Ascending aorta (tissue), 2 donors: Measurements from ENCODE around the gene AANAT. TPM values are rescaled to one million over a fixed set of nuclear protein-coding genes. Genes with fewer than 3 reads are reported as not detected.

ENCODE experiments used
- DNase-seq, 2 donors: peaks; one replicate each; pipeline ENCODE4 v3.0.0-alpha.2; 2019; ENCODE audit warnings: low spot score in 2 of 2
- H3K27ac ChIP-seq, 2 donors: fragments of 200-600 bp; sonication (generic); one replicate each; pipeline ENCODE4 v1.5.1; 2016 to 2017; ENCODE audit warnings: mild to moderate bottlenecking in 1 of 2
- H3K27me3 ChIP-seq: fragments of 200-600 bp; sonication (generic); one replicate; pipeline ENCODE4 v1.5.1; 2017
- H3K36me3 ChIP-seq, 2 donors: fragments of 200-600 bp; sonication (generic); one replicate each; pipeline ENCODE4 v1.5.1; 2016
- H3K4me1 ChIP-seq, 2 donors: fragments of 200-600 bp; sonication (generic); one replicate each; pipeline ENCODE4 v1.5.1; 2016 to 2017; ENCODE audit warnings: mild to moderate bottlenecking in 1 of 2
- H3K4me3 ChIP-seq, 2 donors: fragments of 200-600 bp; sonication (generic); one replicate each; pipeline ENCODE4 v1.5.1; 2016 to 2017; ENCODE audit warnings: mild to moderate bottlenecking in 1 of 2
- H3K9me3 ChIP-seq, 2 donors: fragments of 200-600 bp; sonication (generic); one replicate each; pipeline ENCODE4 v1.5.1; 2016
- intact Hi-C: fragments of 100-400 bp; cut with DNase I; formaldehyde crosslinking; loops from one replicate; pipeline ENCODE4 v1.15.1; 2023
- total RNA-seq: library from RNA; depleted of rRNA; stranded (reverse); fragments of >200 nt; gene quantifications from one replicate; pipeline ENCODE4 v1.1.0, GENCODE V29; 2016
- TF ChIP-seq, protein P1 (sequence below), 3 experiments: fragments of 200-600 bp in 2 of 3; fragments of 450-650 bp in 1 of 3; sonication (generic) in 2 of 3; IDR thresholded peaks; one replicate each; pipeline ENCODE4 v1.5.1; 2016 to 2019; ENCODE audit warnings: antibody characterized with exemption in 3 of 3, mild to moderate bottlenecking in 1 of 3, moderate library complexity in 1 of 3

AANAT gene
- total RNA-seq, 1 donor from 2014 or later, result not detected

DNA sequence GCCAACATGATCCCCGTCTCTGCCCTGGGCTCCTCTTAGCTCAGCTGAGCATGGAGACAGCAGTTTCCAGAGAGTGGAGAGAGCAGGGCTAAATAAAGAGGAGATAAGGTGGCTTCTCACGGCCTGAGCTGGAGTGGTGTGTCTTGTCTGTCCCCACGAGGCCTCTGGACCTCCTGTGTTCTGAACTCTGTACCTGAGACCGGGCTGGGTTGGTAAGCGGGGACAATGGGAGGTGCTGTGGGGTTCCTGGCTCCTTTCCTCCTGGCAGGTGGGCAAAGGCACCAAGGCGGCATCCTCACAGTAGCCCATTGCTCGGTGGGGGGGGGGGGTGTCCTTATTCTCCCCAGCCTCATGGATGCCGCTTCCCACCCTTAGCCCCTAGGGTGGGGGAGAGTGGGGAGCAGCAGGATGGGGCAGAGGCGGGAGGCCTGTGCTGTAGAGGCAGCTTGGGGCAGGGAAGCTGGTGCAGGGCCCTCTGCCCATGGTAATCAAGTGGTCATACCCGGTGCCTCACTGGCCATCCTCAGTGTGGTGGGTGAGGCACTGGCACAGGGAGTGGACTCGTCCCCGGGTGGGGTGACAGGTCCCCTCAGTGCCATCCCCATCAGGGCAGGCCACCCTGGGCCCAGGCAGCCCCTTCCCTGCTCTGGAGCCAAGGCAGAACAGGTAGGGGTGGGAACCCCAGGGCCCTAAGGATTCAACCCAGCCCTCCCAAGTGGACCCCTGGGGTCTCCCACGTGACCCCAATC lies 2.8 kb downstream of the AANAT start:
- peaks cover 11 to 18% of the 10 kb centered on the region in 2 donors for H3K36me3 ChIP-seq
- H3K9me3 ChIP-seq, result no peaks in the 10 kb centered on the region
- TF ChIP-seq, protein P1, sequence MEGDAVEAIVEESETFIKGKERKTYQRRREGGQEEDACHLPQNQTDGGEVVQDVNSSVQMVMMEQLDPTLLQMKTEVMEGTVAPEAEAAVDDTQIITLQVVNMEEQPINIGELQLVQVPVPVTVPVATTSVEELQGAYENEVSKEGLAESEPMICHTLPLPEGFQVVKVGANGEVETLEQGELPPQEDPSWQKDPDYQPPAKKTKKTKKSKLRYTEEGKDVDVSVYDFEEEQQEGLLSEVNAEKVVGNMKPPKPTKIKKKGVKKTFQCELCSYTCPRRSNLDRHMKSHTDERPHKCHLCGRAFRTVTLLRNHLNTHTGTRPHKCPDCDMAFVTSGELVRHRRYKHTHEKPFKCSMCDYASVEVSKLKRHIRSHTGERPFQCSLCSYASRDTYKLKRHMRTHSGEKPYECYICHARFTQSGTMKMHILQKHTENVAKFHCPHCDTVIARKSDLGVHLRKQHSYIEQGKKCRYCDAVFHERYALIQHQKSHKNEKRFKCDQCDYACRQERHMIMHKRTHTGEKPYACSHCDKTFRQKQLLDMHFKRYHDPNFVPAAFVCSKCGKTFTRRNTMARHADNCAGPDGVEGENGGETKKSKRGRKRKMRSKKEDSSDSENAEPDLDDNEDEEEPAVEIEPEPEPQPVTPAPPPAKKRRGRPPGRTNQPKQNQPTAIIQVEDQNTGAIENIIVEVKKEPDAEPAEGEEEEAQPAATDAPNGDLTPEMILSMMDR (IDR thresholded peaks at IDR 0.05), result no peak
- no peak overlapping the region for H3K27ac ChIP-seq
- intact Hi-C loops, result no loop called here
- peaks cover 0 to 2% of the 10 kb centered on the region in 2 donors for H3K4me1 ChIP-seq
- DNase-seq, result no peak
- H3K27me3 ChIP-seq, result no peaks in the 10 kb centered on the region
- H3K4me3 ChIP-seq, result no peak overlapping the region

DNA sequence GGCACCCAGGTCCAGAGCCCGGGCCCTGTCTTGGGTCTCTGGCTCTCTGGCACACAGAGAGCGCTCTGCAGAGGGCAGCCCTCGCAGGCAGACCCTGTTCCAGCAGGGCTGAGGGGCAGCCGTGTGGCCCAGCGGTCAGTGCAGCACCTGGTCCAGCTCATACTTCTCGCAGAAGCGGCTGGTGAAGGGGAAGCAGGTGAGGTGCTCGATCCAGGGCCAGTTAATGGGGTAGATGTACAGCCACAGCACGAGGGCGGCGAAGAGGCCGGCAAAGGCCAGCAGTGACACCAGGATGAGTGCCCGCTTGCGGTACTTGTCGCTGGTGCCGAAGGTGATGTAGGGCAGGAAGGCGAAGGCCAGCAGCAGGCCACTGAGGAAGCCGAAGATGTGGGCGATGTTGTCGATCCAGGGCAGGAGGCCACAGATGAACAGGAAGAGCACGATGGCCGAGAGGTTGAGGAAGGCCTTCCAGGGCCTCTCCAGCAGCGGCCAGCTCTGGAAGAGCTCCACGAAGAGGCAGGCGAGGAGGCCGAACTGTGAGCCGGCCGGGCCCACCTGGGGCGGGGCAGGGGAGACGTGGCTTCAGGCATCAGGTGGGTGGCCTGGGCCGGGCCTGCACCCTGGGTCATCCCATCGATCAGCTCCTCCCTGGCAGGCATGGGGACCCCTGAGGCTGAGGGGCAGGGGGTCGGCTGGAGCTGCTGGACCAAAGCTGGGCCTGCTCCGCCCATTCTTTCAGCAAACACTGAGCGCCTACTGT lies 4.3 kb downstream of the AANAT start:
- Histone ChIP-seq H3K27me3 (no peaks in the 10 kb centered on the region), H3K27ac (no peak overlapping the region), H3K9me3 (no peaks in the 10 kb centered on the region), H3K4me3 (no peak overlapping the region), H3K36me3 (peaks cover 11 to 18% of the 10 kb centered on the region in 2 donors), H3K4me1 (no peaks in the 10 kb centered on the region)
- DNase-seq, result no peak
- TF ChIP-seq, protein P1 (IDR thresholded peaks at IDR 0.05), result no peak
- intact Hi-C loops, result no loop called here

DNA sequence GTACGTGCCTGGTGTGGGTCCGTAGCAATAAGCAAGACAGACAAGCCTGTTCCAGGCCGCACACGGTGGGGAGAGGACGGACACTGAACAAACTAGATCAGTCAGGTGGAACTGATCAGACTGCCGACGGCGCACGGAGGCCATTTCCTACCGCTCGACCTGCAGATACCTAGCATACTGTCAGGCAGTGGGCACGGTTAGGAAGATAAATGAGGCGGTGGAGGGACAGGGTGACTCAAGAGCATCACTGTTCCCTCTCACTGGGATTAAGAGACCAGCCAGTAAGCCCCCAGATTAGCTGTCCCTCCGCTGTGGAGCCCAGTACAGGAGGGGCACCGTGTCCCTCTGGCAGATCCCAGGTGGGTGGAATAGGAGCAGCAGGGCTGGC lies 4.8 kb downstream of the AANAT start:
- Histone ChIP-seq H3K4me1 (no peaks in the 10 kb centered on the region), H3K9me3 (no peaks in the 10 kb centered on the region), H3K27me3 (no peaks in the 10 kb centered on the region), H3K4me3 (no peak overlapping the region), H3K36me3 (peaks cover 11 to 18% of the 10 kb centered on the region in 2 donors), H3K27ac (no peak overlapping the region)
- intact Hi-C loops, result no loop called here
- TF ChIP-seq, protein P1 (IDR thresholded peaks at IDR 0.05), result no peak
- no peak for DNase-seq

DNA sequence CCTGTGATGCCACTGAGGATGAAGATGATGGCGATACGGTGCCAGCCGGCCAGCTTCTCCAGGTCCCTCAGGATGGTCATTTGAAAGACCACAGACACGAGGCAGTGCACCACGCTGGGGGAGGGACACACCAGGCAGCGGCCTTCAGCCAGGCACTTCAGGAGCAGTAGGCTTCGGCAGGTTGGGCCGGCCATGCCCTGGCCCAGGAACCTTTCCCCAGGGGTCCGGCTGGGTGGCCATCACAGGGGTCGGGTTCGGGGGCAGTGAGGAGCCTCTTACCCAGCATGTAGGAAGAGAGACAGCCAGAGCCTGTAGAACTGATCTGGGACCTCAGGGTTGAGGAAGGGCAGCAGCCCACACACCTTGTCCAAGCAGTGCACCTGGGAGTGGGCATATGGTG lies 5.3 kb downstream of the AANAT start:
- no peaks in the 10 kb centered on the region for H3K27me3 ChIP-seq
- H3K4me1 ChIP-seq, result no peaks in the 10 kb centered on the region
- H3K36me3 ChIP-seq, result peaks cover 11 to 18% of the 10 kb centered on the region in 2 donors
- intact Hi-C loops, result no loop called here
- DNase-seq, result no peak
- H3K4me3 ChIP-seq, result no peak overlapping the region
- no peaks in the 10 kb centered on the region for H3K9me3 ChIP-seq
- TF ChIP-seq, protein P1 (IDR thresholded peaks at IDR 0.05), result no peak
- no peak overlapping the region for H3K27ac ChIP-seq

DNA sequence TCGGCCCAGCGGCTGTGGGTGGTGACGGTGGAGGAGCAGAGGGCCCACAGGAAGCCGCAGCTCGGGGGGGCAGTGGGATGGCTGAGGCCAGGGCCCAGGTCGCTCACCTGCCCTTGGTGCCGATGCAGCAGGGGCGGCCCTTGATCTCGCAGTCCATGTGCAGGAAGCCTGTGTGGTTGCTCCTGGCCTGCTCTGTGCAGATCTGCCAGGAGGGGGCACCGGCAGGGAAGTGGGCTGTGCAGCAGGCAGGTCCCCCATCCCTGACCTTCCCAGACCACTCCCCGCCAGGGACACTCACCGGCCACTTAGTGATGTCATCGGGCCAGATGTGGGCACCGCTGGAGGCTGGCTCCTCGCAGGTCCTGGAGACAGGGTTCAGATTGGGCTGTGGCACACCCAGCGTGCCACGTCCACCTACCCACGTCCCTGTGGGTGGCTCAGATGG lies 6.2 kb downstream of the AANAT start:
- DNase-seq, result no peak
- Histone ChIP-seq H3K9me3 (no peaks in the 10 kb centered on the region), H3K36me3 (peaks cover 15 to 18% of the 10 kb centered on the region in 2 donors), H3K27ac (no peak overlapping the region), H3K4me3 (no peak overlapping the region), H3K27me3 (no peaks in the 10 kb centered on the region), H3K4me1 (no peaks in the 10 kb centered on the region)
- TF ChIP-seq, protein P1 (IDR thresholded peaks at IDR 0.05), result no peak
- intact Hi-C loops, result no loop called here
